HL-60 (cell line): ENCODE results near the gene SH3BGRL3.

Source experiments
- DNase-seq, 2 experiments: peaks; one replicate each; pipeline ENCODE4 v3.0.0-alpha.2; 2010 to 2020; ENCODE audit warnings: low read depth in 1 of 2, low spot score in 1 of 2
- H3K27ac ChIP-seq: fragments of 250-450 bp; sonication (Bioruptor Pico); replicated peaks from 2 replicates; pipeline ENCODE4 v1.5.1; 2020; ENCODE audit warnings: mild to moderate bottlenecking, moderate library complexity
- H3K27me3 ChIP-seq: fragments of 250-450 bp; sonication (Bioruptor Pico); 2 replicates; pipeline ENCODE4 v1.5.1; 2021; ENCODE audit warnings: mild to moderate bottlenecking, moderate library complexity; ENCODE audit not compliant: insufficient read depth, poor library complexity, severe bottlenecking
- H3K4me3 ChIP-seq: replicated peaks from 2 replicates; pipeline ENCODE4 v1.5.1; 2011; ENCODE audit warnings: mild to moderate bottlenecking, control low read depth, low read length; ENCODE audit not compliant: insufficient read depth
- GABPA ChIP-seq: IDR thresholded peaks from 2 replicates; pipeline ENCODE4 v1.6.1; 2012; ENCODE audit warnings: low read depth
- POLR2AphosphoS5 ChIP-seq: IDR thresholded peaks from 2 replicates; pipeline ENCODE4 v1.6.1; 2012; ENCODE audit warnings: low read depth
- SPI1 ChIP-seq: IDR thresholded peaks from 2 replicates; pipeline ENCODE4 v1.6.1; 2012; ENCODE audit warnings: low read depth, mild to moderate bottlenecking, borderline replicate concordance
- TF ChIP-seq, protein P1 (sequence below): IDR thresholded peaks from one replicate; pipeline ENCODE4 v1.5.1; 2011; ENCODE audit warnings: low read length, control low read depth, inconsistent platforms; ENCODE audit not compliant: insufficient read depth
- TF ChIP-seq, protein P2 (sequence below): IDR thresholded peaks from 2 replicates; pipeline ENCODE4 v1.6.1; 2012; ENCODE audit warnings: low read depth; ENCODE audit not compliant: insufficient replicate concordance

Gene SH3BGRL3

DNA sequence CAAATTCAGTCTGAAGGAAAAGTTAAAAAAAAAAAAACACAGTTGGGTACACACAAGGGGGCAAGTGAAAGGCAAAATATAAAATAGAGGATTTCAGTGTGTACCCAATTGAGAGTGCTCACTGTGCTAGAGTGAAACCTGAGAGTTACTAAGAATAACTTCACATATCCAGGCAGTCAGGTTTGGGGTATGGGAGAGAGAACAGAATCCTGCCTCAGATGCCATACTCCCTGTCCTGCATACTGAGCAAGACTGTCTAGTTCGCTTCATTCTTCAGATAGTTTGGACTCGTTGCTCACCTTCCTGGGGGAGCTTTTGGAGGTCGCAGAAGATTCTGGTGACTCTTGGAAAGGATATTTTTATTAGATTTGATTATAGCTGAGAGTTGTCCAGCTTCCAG is 25.5 kb upstream of the SH3BGRL3 start:
- H3K27ac ChIP-seq = no peak overlapping the region
- TF ChIP-seq GABPA = no peak
- TF ChIP-seq, protein P1, sequence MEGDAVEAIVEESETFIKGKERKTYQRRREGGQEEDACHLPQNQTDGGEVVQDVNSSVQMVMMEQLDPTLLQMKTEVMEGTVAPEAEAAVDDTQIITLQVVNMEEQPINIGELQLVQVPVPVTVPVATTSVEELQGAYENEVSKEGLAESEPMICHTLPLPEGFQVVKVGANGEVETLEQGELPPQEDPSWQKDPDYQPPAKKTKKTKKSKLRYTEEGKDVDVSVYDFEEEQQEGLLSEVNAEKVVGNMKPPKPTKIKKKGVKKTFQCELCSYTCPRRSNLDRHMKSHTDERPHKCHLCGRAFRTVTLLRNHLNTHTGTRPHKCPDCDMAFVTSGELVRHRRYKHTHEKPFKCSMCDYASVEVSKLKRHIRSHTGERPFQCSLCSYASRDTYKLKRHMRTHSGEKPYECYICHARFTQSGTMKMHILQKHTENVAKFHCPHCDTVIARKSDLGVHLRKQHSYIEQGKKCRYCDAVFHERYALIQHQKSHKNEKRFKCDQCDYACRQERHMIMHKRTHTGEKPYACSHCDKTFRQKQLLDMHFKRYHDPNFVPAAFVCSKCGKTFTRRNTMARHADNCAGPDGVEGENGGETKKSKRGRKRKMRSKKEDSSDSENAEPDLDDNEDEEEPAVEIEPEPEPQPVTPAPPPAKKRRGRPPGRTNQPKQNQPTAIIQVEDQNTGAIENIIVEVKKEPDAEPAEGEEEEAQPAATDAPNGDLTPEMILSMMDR = no peak
- no peak for TF ChIP-seq SPI1
- TF ChIP-seq POLR2AphosphoS5 = no peak
- TF ChIP-seq, protein P2, sequence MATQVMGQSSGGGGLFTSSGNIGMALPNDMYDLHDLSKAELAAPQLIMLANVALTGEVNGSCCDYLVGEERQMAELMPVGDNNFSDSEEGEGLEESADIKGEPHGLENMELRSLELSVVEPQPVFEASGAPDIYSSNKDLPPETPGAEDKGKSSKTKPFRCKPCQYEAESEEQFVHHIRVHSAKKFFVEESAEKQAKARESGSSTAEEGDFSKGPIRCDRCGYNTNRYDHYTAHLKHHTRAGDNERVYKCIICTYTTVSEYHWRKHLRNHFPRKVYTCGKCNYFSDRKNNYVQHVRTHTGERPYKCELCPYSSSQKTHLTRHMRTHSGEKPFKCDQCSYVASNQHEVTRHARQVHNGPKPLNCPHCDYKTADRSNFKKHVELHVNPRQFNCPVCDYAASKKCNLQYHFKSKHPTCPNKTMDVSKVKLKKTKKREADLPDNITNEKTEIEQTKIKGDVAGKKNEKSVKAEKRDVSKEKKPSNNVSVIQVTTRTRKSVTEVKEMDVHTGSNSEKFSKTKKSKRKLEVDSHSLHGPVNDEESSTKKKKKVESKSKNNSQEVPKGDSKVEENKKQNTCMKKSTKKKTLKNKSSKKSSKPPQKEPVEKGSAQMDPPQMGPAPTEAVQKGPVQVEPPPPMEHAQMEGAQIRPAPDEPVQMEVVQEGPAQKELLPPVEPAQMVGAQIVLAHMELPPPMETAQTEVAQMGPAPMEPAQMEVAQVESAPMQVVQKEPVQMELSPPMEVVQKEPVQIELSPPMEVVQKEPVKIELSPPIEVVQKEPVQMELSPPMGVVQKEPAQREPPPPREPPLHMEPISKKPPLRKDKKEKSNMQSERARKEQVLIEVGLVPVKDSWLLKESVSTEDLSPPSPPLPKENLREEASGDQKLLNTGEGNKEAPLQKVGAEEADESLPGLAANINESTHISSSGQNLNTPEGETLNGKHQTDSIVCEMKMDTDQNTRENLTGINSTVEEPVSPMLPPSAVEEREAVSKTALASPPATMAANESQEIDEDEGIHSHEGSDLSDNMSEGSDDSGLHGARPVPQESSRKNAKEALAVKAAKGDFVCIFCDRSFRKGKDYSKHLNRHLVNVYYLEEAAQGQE = no peak
- no peak overlapping the region for H3K4me3 ChIP-seq
- no peaks in the 10 kb centered on the region for H3K27me3 ChIP-seq
- DNase-seq = no peak

DNA sequence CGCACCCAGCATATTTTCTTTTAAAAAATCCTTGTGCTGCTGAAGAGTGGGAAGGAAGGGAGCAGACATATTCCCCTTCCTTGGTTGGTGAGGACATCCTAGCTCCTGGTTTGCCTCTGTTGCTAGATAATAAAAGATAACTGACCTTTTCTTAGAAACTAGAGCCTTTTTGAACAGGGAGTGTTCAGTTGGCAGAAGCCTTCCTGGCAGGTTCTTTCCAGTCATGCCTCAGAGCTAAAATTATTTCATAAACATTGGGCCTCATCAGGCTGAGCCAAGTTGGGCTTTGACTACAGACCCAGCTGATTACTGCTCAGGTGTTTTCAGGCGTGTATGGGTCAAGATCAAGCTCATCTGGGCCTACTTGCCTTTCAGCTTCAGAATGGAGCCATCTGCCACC is 22.7 kb upstream of the SH3BGRL3 start:
- DNase-seq = no peak
- no peak overlapping the region for H3K4me3 ChIP-seq
- 0 out of 2 replicates have a peak overlapping the region, but pooled peaks have one; percentile 6 for H3K27ac ChIP-seq
- TF ChIP-seq, protein P2 = no peak
- TF ChIP-seq POLR2AphosphoS5 (no peak), SPI1 (no peak), GABPA (no peak)
- TF ChIP-seq, protein P1 = no peak
- H3K27me3 ChIP-seq = no peaks in the 10 kb centered on the region

DNA sequence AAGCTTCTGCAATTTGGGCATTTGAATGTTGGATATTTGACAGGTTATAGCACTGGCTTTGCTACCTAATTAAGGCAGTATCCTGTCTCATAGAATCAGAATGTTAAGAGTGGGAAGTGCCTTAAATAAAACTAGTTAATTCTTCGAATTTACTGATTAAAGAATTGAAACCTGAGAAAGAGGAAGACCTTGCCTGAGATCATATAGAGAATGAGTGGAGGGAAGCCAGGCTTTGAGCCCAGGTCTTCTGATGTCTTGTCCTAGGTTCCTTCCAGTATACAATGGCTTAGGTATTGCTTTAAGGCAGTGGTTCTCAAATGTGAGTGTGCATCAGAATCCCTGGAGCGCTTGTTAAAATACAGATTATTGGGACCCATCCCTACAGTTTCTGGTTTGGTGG is 20.9 kb upstream of the SH3BGRL3 start:
- Histone ChIP-seq H3K4me3 (no peak overlapping the region), H3K27ac (peak overlapping the region; percentile 62), H3K27me3 (no peaks in the 10 kb centered on the region)
- no peak for DNase-seq
- TF ChIP-seq GABPA (no peak), SPI1 (peak; percentile 60; the same call in 1 of the 2 replicates)
- TF ChIP-seq, protein P1 = no peak

DNA sequence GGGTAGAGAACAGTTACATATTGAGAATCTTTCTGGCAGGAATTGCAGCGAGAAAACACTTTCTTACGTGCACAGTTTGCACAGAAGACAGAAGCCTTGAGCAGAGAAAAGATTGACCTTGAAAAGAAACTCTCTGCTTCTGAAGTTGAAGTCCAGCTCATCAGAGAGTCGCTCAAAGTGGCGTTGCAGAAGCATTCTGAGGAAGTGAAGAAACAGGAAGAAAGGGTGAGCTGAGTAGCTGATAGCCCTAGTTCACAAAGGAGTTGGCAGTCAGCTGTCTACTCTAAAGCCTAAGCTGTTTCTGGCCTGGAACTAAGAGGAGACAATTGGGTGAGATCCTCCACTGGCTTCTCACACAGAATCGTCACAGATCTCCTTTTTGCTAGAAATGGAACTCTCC is 20.3 kb upstream of the SH3BGRL3 start:
- Histone ChIP-seq H3K27ac (peak overlapping the region; percentile 62), H3K27me3 (no peaks in the 10 kb centered on the region), H3K4me3 (no peak overlapping the region)
- no peak for TF ChIP-seq POLR2AphosphoS5
- TF ChIP-seq SPI1 = peak; percentile 93
- DNase-seq = peak in 1 of 2 experiments; percentile 85
